HG03108 (cell line): ENCODE data around the gene TOMM34.

ENCODE experiments used
- ATAC-seq: cut with Tn5 transposase; IDR thresholded peaks from one replicate; pipeline ENCODE4 v1.9.1; 2021; ENCODE audit warnings: moderate library complexity; ENCODE audit not compliant: unreplicated experiment

TOMM34 gene

DNA sequence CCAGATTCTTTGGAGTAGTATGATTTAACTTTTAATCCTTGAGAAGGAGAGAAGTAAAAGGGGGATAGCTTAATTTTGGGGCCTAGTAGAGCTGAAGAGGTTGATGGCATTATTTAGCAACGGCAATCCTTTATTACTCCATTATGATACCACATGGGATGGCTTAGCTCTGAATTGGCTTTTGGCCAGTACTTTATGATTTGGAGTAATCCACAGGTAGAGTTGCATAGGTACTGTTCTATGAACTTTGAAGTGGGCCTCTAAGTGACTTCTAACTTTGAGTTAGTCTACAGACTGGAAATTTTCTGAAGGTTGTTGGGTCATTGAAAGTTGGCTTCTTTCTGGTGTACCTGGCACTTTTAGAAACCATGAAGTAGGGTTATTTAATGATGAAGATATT is 63.1 kb downstream of the TOMM34 start:
- ATAC-seq, result no peak

DNA sequence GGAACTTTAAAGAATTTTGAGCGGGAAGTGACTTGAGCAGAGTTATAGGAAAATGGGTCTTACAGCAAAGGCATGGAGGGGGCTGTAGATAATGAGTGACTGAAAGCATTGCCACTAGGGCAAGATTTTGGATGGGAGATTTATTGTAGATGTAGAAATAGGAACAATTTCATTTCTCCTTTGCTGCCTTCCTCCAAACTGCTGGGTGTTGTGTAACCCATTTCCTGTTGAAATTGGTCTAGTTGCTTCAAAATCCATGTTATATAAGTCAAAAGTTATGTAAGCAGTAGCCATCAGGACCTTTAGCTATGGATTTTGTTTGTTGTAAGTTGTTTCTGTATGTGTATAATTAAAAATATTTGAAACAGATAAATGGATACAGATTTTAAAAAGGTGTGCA is 63.6 kb downstream of the TOMM34 start:
- no peak for ATAC-seq

DNA sequence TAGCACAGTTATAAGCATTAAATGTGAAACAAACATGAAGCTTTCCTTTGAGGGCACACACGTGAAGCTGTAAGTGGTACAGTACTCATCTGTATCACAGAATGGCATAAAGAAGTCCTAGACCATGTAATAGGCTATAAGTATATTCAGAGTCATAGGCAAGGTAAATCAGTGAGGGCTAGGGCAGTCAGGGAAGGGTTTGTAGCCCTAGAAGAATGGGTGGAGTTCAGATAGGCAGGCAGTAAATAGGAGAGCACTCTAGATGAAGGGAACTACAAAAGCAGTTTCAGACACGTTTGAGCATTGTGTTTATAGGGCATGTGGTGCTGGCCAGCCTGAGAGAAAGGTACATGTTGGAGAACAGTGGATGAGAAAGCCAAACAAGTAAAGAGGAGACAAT is 65.2 kb downstream of the TOMM34 start:
- no peak for ATAC-seq
